PC-3 (cell line): Measurements from ENCODE around the gene CAMTA2. TPM values are rescaled to one million over a fixed set of nuclear protein-coding genes. Genes with fewer than 3 reads are reported as not detected.

Experiments used
- ATAC-seq: fragments of 200-7000 bp; cut with Tn5 transposase; 2 replicates; pipeline ENCODE4 v1.9.1; 2020; ENCODE audit warnings: mild to moderate bottlenecking, moderate library complexity
- BruUV-seq: library from RNA; stranded (reverse); fragments of 400-500 nt; replicated peaks from 2 replicates; lab custom pipeline; 2021; lab: Mats Ljungman, UMichigan
- CTCF ChIA-PET: fragments of 300-600 bp; sonication (Branson Sonifier 250); formaldehyde crosslinking; loops from one replicate; lab custom pipeline; 2022; ENCODE audit warnings: antibody characterized with exemption; lab: Charles Lee
- POLR2A ChIA-PET: fragments of 300-600 bp; sonication (Branson Sonifier 250); formaldehyde crosslinking; loops from one replicate; lab custom pipeline; 2022; ENCODE audit warnings: antibody characterized with exemption; ENCODE audit not compliant: unreplicated experiment; lab: Charles Lee
- DNase-seq: peaks from one replicate; pipeline ENCODE4 v3.0.0-alpha.2; 2015
- H2AFZ ChIP-seq: fragments of 300-600 bp; sonication (generic); 2 replicates; pipeline ENCODE4 v1.6.0; 2016; ENCODE audit warnings: antibody characterized with exemption, low read length
- H3F3A ChIP-seq: fragments of 300-600 bp; sonication (generic); one replicate; pipeline ENCODE4 v1.6.0; 2017; ENCODE audit warnings: antibody characterized with exemption, low read length, control low read depth, mild to moderate bottlenecking; ENCODE audit not compliant: unreplicated experiment
- H3K27ac ChIP-seq: fragments of 300-600 bp; sonication (generic); 2 replicates; pipeline ENCODE4 v1.5.1; 2016; ENCODE audit warnings: mild to moderate bottlenecking, low read length
- H3K27me3 ChIP-seq: fragments of 300-600 bp; sonication (generic); 2 replicates; pipeline ENCODE4 v1.6.1; 2016; ENCODE audit warnings: low read length, mixed read lengths
- H3K36me3 ChIP-seq: fragments of 300-600 bp; sonication (generic); 2 replicates; pipeline ENCODE4 v1.6.1; 2016; ENCODE audit warnings: low read depth, mixed run types, low read length, mixed read lengths
- H3K4me1 ChIP-seq: fragments of 300-600 bp; sonication (generic); 2 replicates; pipeline ENCODE4 v1.5.1; 2016; ENCODE audit warnings: low read length; ENCODE audit not compliant: insufficient read depth
- H3K4me2 ChIP-seq: fragments of 300-600 bp; sonication (generic); 2 replicates; pipeline ENCODE4 v1.6.0; 2016; ENCODE audit warnings: low read length
- H3K4me3 ChIP-seq: fragments of 300-600 bp; sonication (generic); 2 replicates; pipeline ENCODE4 v1.5.1; 2016; ENCODE audit warnings: mild to moderate bottlenecking, low read length, mixed read lengths
- H3K79me2 ChIP-seq: fragments of 300-600 bp; sonication (generic); 2 replicates; pipeline ENCODE4 v1.6.1; 2017; ENCODE audit warnings: low read length, mixed read lengths
- H3K9ac ChIP-seq: fragments of 300-600 bp; sonication (generic); 2 replicates; pipeline ENCODE4 v1.6.0; 2016; ENCODE audit warnings: mild to moderate bottlenecking, low read length
- H3K9me2 ChIP-seq: fragments of 300-600 bp; sonication (generic); replicated peaks from 2 replicates; pipeline ENCODE4 v1.6.1; 2016; ENCODE audit warnings: mixed run types, low read length, mixed read lengths
- H3K9me3 ChIP-seq: fragments of 300-600 bp; sonication (generic); 2 replicates; pipeline ENCODE4 v1.6.1; 2016; ENCODE audit warnings: low read length, mixed read lengths
- H4K20me1 ChIP-seq: fragments of 300-600 bp; sonication (generic); 2 replicates; pipeline ENCODE4 v1.6.1; 2016; ENCODE audit warnings: low read length, mixed read lengths
- CTCF ChIP-seq: fragments of 300-600 bp; sonication (generic); conservative IDR thresholded peaks from 2 replicates; pipeline ENCODE4 v1.5.1; 2017; ENCODE audit warnings: antibody characterized with exemption, low read depth, mild to moderate bottlenecking, low read length
- EZH2 ChIP-seq: fragments of 300-600 bp; sonication (generic); IDR thresholded peaks from one replicate; pipeline ENCODE4 v1.6.1; 2017; ENCODE audit warnings: antibody characterized with exemption, mild to moderate bottlenecking, low read length; ENCODE audit not compliant: unreplicated experiment
- EZH2phosphoT487 ChIP-seq: fragments of 300-600 bp; sonication (generic); IDR thresholded peaks from 2 replicates; pipeline ENCODE4 v1.6.1; 2018; ENCODE audit warnings: mild to moderate bottlenecking, antibody characterized with exemption, low read length, borderline replicate concordance
- intact Hi-C: fragments of 100-400 bp; cut with micrococcal nuclease; formaldehyde crosslinking; loops from 2 replicates; pipeline ENCODE4 v1.9.0; 2023
- total RNA-seq: library from RNA; depleted of rRNA; stranded (reverse); fragments of >200 nt; gene quantifications from 2 replicates; pipeline ENCODE4 v1.2.3, GENCODE V29; 2014

CAMTA2 gene
- total RNA-seq, 1 experiment from 2014 or later, result 6.2 TPM

DNA sequence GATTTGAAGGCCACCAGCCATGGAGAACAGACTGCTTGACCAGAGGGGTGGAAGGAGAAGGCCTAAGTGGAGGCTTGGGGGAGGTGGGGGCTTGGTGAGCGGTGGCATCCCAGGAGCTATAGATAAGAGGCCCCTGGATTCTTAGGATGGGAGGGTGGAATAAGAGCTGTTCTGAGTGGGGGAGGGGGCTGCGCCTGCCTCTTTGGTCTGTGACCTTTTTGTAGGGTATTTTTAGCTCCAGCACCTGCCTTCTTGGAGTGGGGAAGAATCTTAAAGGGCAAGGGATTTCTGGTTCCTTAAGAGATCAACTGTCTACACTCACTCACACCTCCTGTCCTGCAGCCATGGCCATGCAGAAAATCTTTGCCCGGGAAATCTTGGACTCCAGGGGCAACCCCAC is 36.0 kb downstream of the CAMTA2 start:
- no peaks in the 10 kb centered on the region for H3F3A ChIP-seq
- H3K9ac ChIP-seq, result no peak overlapping the region
- ChIA-PET CTCF (no interaction called here), POLR2A (no interaction called here)
- H4K20me1 ChIP-seq, result peaks cover 6% of the 10 kb centered on the region
- ATAC-seq (no peak), DNase-seq (no peak)
- intact Hi-C loops, result no loop called here
- no peaks in the 10 kb centered on the region for H3K9me3 ChIP-seq
- no TSS peak for BruUV-seq
- peaks cover 7% of the 10 kb centered on the region for H3K36me3 ChIP-seq
- TF ChIP-seq CTCF (no peak), EZH2phosphoT487 (no peak), EZH2 (no peak)
- no peak overlapping the region for H3K4me2 ChIP-seq
- peaks cover 9% of the 10 kb centered on the region for H3K4me1 ChIP-seq
- no peak overlapping the region for H3K4me3 ChIP-seq
- no peaks in the 10 kb centered on the region for H3K9me2 ChIP-seq
- no peak overlapping the region for H2AFZ ChIP-seq
- H3K27me3 ChIP-seq, result no peaks in the 10 kb centered on the region
- H3K27ac ChIP-seq, result no peak overlapping the region
- H3K79me2 ChIP-seq, result peaks cover 21% of the 10 kb centered on the region

DNA sequence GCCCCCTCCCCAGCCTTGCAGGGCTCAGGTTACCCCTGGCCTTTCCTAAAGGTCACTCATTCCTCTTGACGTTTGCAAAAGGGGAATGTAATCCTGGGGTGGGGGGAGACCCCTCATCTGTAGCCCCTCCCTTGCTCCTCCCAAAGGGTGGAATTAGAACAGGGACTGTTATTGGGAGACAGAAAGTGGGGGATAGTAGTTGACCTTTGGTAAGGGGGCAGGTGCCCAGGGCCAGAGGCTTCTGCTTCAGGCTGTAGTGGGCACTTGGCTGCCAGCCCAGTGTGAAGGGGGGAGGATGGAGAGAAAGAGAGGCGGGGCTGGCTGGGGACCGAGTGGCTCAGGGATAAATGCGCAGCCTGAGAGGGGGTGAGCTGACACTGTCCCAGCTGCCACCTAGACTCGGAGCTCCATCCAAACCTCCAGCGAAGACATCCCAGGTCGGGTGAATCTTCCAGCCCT is 36.7 kb downstream of the CAMTA2 start, which contains the start of gene ENO3:
Gene ENO3, plus strand, starts transcription at position 374 of the 459 bp plus-strand sequence. CDS start 711 bp downstream, outside the sequence.
- DNase-seq (no peak), ATAC-seq (no peak)
- peaks cover 28% of the 10 kb centered on the region for H3K79me2 ChIP-seq
- intact Hi-C loops, result no loop called here
- H3K4me1 ChIP-seq, result peaks cover 15% of the 10 kb centered on the region
- H3K4me3 ChIP-seq, result peak within 1 kb of the TSS; percentile 74
- H3K36me3 ChIP-seq, result peaks cover 11% of the 10 kb centered on the region
- H4K20me1 ChIP-seq, result peaks cover 12% of the 10 kb centered on the region
- no peaks in the 10 kb centered on the region for H3K9me3 ChIP-seq
- no peaks in the 10 kb centered on the region for H3F3A ChIP-seq
- H3K4me2 ChIP-seq, result peak within 1 kb of the TSS; percentile 93
- BruUV-seq, result no TSS peak
- no peak for TF ChIP-seq EZH2
- no peak for TF ChIP-seq CTCF
- TF ChIP-seq EZH2phosphoT487, result no peak
- H3K27ac ChIP-seq, result peak within 1 kb of the TSS; percentile 85
- H3K9me2 ChIP-seq, result no peaks in the 10 kb centered on the region
- H3K27me3 ChIP-seq, result no peaks in the 10 kb centered on the region
- peak within 1 kb of the TSS; percentile 64 for H3K9ac ChIP-seq
- ChIA-PET CTCF (no interaction called here), POLR2A (interaction anchor here (0.7 kb wide), 1 partner anchor 16 kb away, joined by 5 read pairs; the partner anchor contains the start of gene SPAG7)
- peak within 1 kb of the TSS; percentile 82 for H2AFZ ChIP-seq
